Measurements from ENCODE around the gene CD52. TPM values are rescaled to one million over a fixed set of nuclear protein-coding genes. Genes with fewer than 3 reads are reported as not detected.

The CD52 gene
- total RNA-seq, 1 experiment from 2014 or later, result 1.6 TPM

- in situ Hi-C loops (cut with HindIII; ENCODE audit: low pct_unique_long_range_greater_than_20kb, low sequenced_read_pairs) (no loop called here), intact Hi-C loops (cut with micrococcal nuclease; ENCODE audit: unreplicated experiment) (no loop called here)
- peak overlapping the region; percentile 78; a peak in 3 of 4 replicates for H3K4me3 ChIP-seq (ENCODE audit: low read depth in 2 of 2, low read length in 2 of 2)
- ATAC-seq, result no peak
- no peak for DNase-seq (ENCODE audit: low read depth, low spot score)
- TF ChIP-seq, protein P1, sequence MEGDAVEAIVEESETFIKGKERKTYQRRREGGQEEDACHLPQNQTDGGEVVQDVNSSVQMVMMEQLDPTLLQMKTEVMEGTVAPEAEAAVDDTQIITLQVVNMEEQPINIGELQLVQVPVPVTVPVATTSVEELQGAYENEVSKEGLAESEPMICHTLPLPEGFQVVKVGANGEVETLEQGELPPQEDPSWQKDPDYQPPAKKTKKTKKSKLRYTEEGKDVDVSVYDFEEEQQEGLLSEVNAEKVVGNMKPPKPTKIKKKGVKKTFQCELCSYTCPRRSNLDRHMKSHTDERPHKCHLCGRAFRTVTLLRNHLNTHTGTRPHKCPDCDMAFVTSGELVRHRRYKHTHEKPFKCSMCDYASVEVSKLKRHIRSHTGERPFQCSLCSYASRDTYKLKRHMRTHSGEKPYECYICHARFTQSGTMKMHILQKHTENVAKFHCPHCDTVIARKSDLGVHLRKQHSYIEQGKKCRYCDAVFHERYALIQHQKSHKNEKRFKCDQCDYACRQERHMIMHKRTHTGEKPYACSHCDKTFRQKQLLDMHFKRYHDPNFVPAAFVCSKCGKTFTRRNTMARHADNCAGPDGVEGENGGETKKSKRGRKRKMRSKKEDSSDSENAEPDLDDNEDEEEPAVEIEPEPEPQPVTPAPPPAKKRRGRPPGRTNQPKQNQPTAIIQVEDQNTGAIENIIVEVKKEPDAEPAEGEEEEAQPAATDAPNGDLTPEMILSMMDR (IDR thresholded peaks at IDR 0.05), result no peak
- TF ChIP-seq SIN3A (IDR thresholded peaks at IDR 0.05; ENCODE audit: borderline replicate concordance, insufficient read depth, low read depth, low read length), result no peak
- TF ChIP-seq, protein P2, sequence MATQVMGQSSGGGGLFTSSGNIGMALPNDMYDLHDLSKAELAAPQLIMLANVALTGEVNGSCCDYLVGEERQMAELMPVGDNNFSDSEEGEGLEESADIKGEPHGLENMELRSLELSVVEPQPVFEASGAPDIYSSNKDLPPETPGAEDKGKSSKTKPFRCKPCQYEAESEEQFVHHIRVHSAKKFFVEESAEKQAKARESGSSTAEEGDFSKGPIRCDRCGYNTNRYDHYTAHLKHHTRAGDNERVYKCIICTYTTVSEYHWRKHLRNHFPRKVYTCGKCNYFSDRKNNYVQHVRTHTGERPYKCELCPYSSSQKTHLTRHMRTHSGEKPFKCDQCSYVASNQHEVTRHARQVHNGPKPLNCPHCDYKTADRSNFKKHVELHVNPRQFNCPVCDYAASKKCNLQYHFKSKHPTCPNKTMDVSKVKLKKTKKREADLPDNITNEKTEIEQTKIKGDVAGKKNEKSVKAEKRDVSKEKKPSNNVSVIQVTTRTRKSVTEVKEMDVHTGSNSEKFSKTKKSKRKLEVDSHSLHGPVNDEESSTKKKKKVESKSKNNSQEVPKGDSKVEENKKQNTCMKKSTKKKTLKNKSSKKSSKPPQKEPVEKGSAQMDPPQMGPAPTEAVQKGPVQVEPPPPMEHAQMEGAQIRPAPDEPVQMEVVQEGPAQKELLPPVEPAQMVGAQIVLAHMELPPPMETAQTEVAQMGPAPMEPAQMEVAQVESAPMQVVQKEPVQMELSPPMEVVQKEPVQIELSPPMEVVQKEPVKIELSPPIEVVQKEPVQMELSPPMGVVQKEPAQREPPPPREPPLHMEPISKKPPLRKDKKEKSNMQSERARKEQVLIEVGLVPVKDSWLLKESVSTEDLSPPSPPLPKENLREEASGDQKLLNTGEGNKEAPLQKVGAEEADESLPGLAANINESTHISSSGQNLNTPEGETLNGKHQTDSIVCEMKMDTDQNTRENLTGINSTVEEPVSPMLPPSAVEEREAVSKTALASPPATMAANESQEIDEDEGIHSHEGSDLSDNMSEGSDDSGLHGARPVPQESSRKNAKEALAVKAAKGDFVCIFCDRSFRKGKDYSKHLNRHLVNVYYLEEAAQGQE (IDR thresholded peaks at IDR 0.05; ENCODE audit: insufficient read depth in 1 of 2, low read depth in 2 of 2, low read length in 1 of 2), result no peak
- TF ChIP-seq POLR2AphosphoS5 (IDR thresholded peaks at IDR 0.05; ENCODE audit: low read depth, low read length), result 0 out of 2 replicates have a peak, but pooled peaks have one; percentile 10
- no peaks in the 10 kb centered on the region for H3K9me3 ChIP-seq (ENCODE audit: control insufficient read depth, insufficient read depth, low read depth, low read length)
- H3K36me3 ChIP-seq (ENCODE audit: control insufficient read depth, insufficient read depth, low read length), result peaks cover 10% of the 10 kb centered on the region
- TSS peak; percentile 99 for BruUV-seq (replicated peaks)
- H3K27me3 ChIP-seq (ENCODE audit: control insufficient read depth, insufficient read depth, low read length), result no peaks in the 10 kb centered on the region
- ChIA-PET POLR2A (no interaction called here), CTCF (interaction anchor here (0.8 kb wide), 2 partner anchors 30 to 46 kb away, joined by 3 to 6 read pairs; no protein-coding TSS in a partner anchor)
- H3K4me1 ChIP-seq (ENCODE audit: control insufficient read depth, insufficient read depth, low read length), result peaks cover 55% of the 10 kb centered on the region
- H3K27ac ChIP-seq (ENCODE audit: low read length), result peak overlapping the region; percentile 18; the same call in 1 of the 2 replicates
These were observed 36.4 kb upstream of the CD52 start for GRCh38 chr1:26281091-26281958.

DNA sequence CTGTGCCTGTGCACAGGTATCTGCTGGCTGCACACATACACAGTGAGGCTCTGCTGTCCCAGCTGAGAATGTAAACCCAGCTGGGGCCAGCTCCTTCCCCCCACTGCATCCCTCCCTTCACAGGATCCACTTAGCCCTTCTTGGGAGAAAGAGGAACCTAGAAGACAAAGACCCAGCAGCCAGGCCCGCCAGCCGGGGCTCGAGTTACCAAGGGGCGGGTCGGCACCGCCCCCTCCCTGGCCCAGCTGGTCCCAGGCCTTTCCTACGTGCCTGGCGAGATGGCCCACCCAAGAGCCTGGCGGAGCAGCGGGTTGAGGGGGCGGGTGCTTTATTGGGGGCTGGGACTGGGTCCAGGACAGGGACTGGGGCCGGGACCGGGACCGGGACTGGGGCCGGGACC is 35.8 kb upstream of the CD52 start:
- TF ChIP-seq, protein P1 (IDR thresholded peaks at IDR 0.05), result no peak
- TF ChIP-seq SIN3A (IDR thresholded peaks at IDR 0.05; ENCODE audit: borderline replicate concordance, insufficient read depth, low read depth, low read length), result no peak
- no peak for TF ChIP-seq POLR2AphosphoS5 (IDR thresholded peaks at IDR 0.05; ENCODE audit: low read depth, low read length)
- TF ChIP-seq, protein P2 (IDR thresholded peaks at IDR 0.05; ENCODE audit: insufficient read depth in 1 of 2, low read depth in 2 of 2, low read length in 1 of 2), result no peak
- no peak for TF ChIP-seq TCF7L2 (IDR thresholded peaks at IDR 0.05; ENCODE audit: low read depth, low read length)
- Histone ChIP-seq H3K4me1 (ENCODE audit: control insufficient read depth, insufficient read depth, low read length) (peaks cover 49% of the 10 kb centered on the region), H3K4me3 (ENCODE audit: low read depth in 2 of 2, low read length in 2 of 2) (peak overlapping the region in 1 of 2 experiments; percentile 78; a peak in 1 of 4 replicates), H3K27me3 (ENCODE audit: control insufficient read depth, insufficient read depth, low read length) (no peaks in the 10 kb centered on the region), H3K9me3 (ENCODE audit: control insufficient read depth, insufficient read depth, low read depth, low read length) (no peaks in the 10 kb centered on the region), H3K27ac (ENCODE audit: low read length) (no peak overlapping the region), H3K36me3 (ENCODE audit: control insufficient read depth, insufficient read depth, low read length) (peaks cover 4% of the 10 kb centered on the region)
- intact Hi-C loops (cut with micrococcal nuclease; ENCODE audit: unreplicated experiment) (no loop called here), in situ Hi-C loops (cut with HindIII; ENCODE audit: low pct_unique_long_range_greater_than_20kb, low sequenced_read_pairs) (no loop called here)
- ChIA-PET CTCF (interaction anchor here (0.8 kb wide), 1 partner anchor 47 kb away, joined by 6 read pairs; no protein-coding TSS in a partner anchor), POLR2A (no interaction called here)
- no peak for DNase-seq (ENCODE audit: low read depth, low spot score)
- ATAC-seq, result no peak
- BruUV-seq (replicated peaks), result no TSS peak

All from Panc1 (cell line).